Effector memory CD4-positive, alpha-beta T cell (primary cell): ENCODE data around the gene FCRL6.

ENCODE experiments used
- DNase-seq, 3 donors: peaks; one replicate each; pipeline ENCODE4 v3.0.0-alpha.2; 2020
- H3K27ac ChIP-seq: 2 replicates; pipeline ENCODE4 v1.7.0; 2013; ENCODE audit warnings: mild to moderate bottlenecking, low read length, moderate library complexity; ENCODE audit not compliant: insufficient read depth, poor library complexity, severe bottlenecking
- H3K27me3 ChIP-seq: replicated peaks from 2 replicates; pipeline ENCODE4 v1.7.0; 2013; ENCODE audit warnings: mild to moderate bottlenecking, low read length; ENCODE audit not compliant: insufficient read depth, control insufficient read depth, poor library complexity, severe bottlenecking
- H3K36me3 ChIP-seq: 2 replicates; pipeline ENCODE4 v1.7.0; 2013; ENCODE audit warnings: mild to moderate bottlenecking, low read length, moderate library complexity; ENCODE audit not compliant: control insufficient read depth, insufficient read depth
- H3K4me1 ChIP-seq: 2 replicates; pipeline ENCODE4 v1.7.0; 2013; ENCODE audit warnings: low read length, mild to moderate bottlenecking; ENCODE audit not compliant: control insufficient read depth, insufficient read depth, poor library complexity, severe bottlenecking
- H3K4me3 ChIP-seq: 2 replicates; pipeline ENCODE4 v1.7.0; 2013; ENCODE audit warnings: low read length, low read depth, mild to moderate bottlenecking; ENCODE audit not compliant: insufficient read depth, poor library complexity, severe bottlenecking
- H3K9me3 ChIP-seq: 2 replicates; pipeline ENCODE4 v1.7.0; 2013; ENCODE audit warnings: mild to moderate bottlenecking, low read length, moderate library complexity; ENCODE audit not compliant: control insufficient read depth
- total RNA-seq, 3 donors: gene quantifications; one replicate each; lab custom pipeline; 2026; lab: John Stamatoyannopoulos, UW

FCRL6 gene
- total RNA-seq, result 0.69 to 19.4 (median 2.2) reads per million in 3 donors

- H3K4me1 ChIP-seq, result no peaks in the 10 kb centered on the region
- H3K36me3 ChIP-seq, result no peaks in the 10 kb centered on the region
- DNase-seq, result no peak
- H3K27ac ChIP-seq, result no peak within 1 kb of the TSS
- no peaks in the 10 kb centered on the region for H3K9me3 ChIP-seq
- no peak within 1 kb of the TSS for H3K4me3 ChIP-seq
- no peaks in the 10 kb centered on the region for H3K27me3 ChIP-seq
Observed at GRCh38 chr1:159802111-159802510, at the start of gene FCRL6. Gene FCRL6, plus strand, starts transcription at chr1:159802360. Its CDS starts 65 bp downstream, at chr1:159802425.

GRCh38 chr1:159753386-159753785 lies 48.8 kb upstream of the FCRL6 start:
- H3K4me1 ChIP-seq, result no peaks in the 10 kb centered on the region
- DNase-seq, result no peak
- no peaks in the 10 kb centered on the region for H3K9me3 ChIP-seq
- no peaks in the 10 kb centered on the region for H3K36me3 ChIP-seq
- H3K27ac ChIP-seq, result no peak overlapping the region
- H3K27me3 ChIP-seq, result peaks cover 2% of the 10 kb centered on the region
- H3K4me3 ChIP-seq, result no peak overlapping the region

- peaks cover 2% of the 10 kb centered on the region for H3K27me3 ChIP-seq
- H3K27ac ChIP-seq, result no peak overlapping the region
- DNase-seq, result no peak
- H3K9me3 ChIP-seq, result no peaks in the 10 kb centered on the region
- H3K4me1 ChIP-seq, result no peaks in the 10 kb centered on the region
- no peak overlapping the region for H3K4me3 ChIP-seq
- H3K36me3 ChIP-seq, result no peaks in the 10 kb centered on the region
Observed at GRCh38 chr1:159755451-159756007, 46.6 kb upstream of the FCRL6 start.

- Histone ChIP-seq H3K27ac (no peak overlapping the region), H3K9me3 (no peaks in the 10 kb centered on the region), H3K36me3 (no peaks in the 10 kb centered on the region), H3K27me3 (peaks cover 2% of the 10 kb centered on the region), H3K4me1 (no peaks in the 10 kb centered on the region), H3K4me3 (no peak overlapping the region)
- no peak for DNase-seq
Observed at GRCh38 chr1:159756397-159756796, 45.8 kb upstream of the FCRL6 start.

- no peaks in the 10 kb centered on the region for H3K36me3 ChIP-seq
- DNase-seq, result no peak
- no peak overlapping the region for H3K27ac ChIP-seq
- no peaks in the 10 kb centered on the region for H3K9me3 ChIP-seq
- H3K27me3 ChIP-seq, result no peaks in the 10 kb centered on the region
- no peaks in the 10 kb centered on the region for H3K4me1 ChIP-seq
- H3K4me3 ChIP-seq, result no peak overlapping the region
Observed at GRCh38 chr1:159763686-159764085, 38.5 kb upstream of the FCRL6 start.

GRCh38 chr1:159765806-159766205 lies 36.4 kb upstream of the FCRL6 start:
- no peaks in the 10 kb centered on the region for H3K36me3 ChIP-seq
- no peaks in the 10 kb centered on the region for H3K9me3 ChIP-seq
- no peak overlapping the region for H3K4me3 ChIP-seq
- H3K27ac ChIP-seq, result no peak overlapping the region
- DNase-seq, result no peak
- H3K27me3 ChIP-seq, result no peaks in the 10 kb centered on the region
- H3K4me1 ChIP-seq, result no peaks in the 10 kb centered on the region

GRCh38 chr1:159771127-159771895 lies 30.8 kb upstream of the FCRL6 start:
- Histone ChIP-seq H3K9me3 (no peaks in the 10 kb centered on the region), H3K4me1 (no peaks in the 10 kb centered on the region), H3K27me3 (no peaks in the 10 kb centered on the region), H3K36me3 (no peaks in the 10 kb centered on the region), H3K27ac (no peak overlapping the region), H3K4me3 (no peak overlapping the region)
- DNase-seq, result no peak

GRCh38 chr1:159774465-159774864 lies 27.7 kb upstream of the FCRL6 start:
- Histone ChIP-seq H3K4me1 (no peaks in the 10 kb centered on the region), H3K4me3 (no peak overlapping the region), H3K36me3 (no peaks in the 10 kb centered on the region), H3K27ac (no peak overlapping the region), H3K9me3 (no peaks in the 10 kb centered on the region), H3K27me3 (no peaks in the 10 kb centered on the region)
- no peak for DNase-seq

GRCh38 chr1:159775716-159776115 lies 26.4 kb upstream of the FCRL6 start:
- no peak for DNase-seq
- Histone ChIP-seq H3K4me1 (peaks cover 4% of the 10 kb centered on the region), H3K9me3 (no peaks in the 10 kb centered on the region), H3K4me3 (no peak overlapping the region), H3K27me3 (no peaks in the 10 kb centered on the region), H3K27ac (no peak overlapping the region), H3K36me3 (no peaks in the 10 kb centered on the region)

GRCh38 chr1:159778266-159778665 lies 23.9 kb upstream of the FCRL6 start:
- H3K9me3 ChIP-seq, result no peaks in the 10 kb centered on the region
- DNase-seq, result no peak
- no peaks in the 10 kb centered on the region for H3K36me3 ChIP-seq

More at GRCh38 chr1:159778266-159778665, 23.9 kb upstream of the FCRL6 start:
- Histone ChIP-seq H3K27ac (no peak overlapping the region), H3K4me1 (peaks cover 10% of the 10 kb centered on the region), H3K4me3 (no peak overlapping the region), H3K27me3 (no peaks in the 10 kb centered on the region)
